ENCODE data around the gene MTMR8.

- TF ChIP-seq FOXP2 (optimal IDR thresholded peaks at IDR 0.05; ENCODE audit: borderline replicate concordance, extremely low read depth, extremely low read length, insufficient read depth) (no peak), REST (IDR thresholded peaks at IDR 0.05; ENCODE audit: insufficient read depth in 1 of 2, low read depth in 2 of 2, low read length in 2 of 2) (no peak), SIN3A (IDR thresholded peaks at IDR 0.05; ENCODE audit: borderline replicate concordance, insufficient read depth, low read length) (no peak)
Measured at GRCh38 chrX:64230123-64230970, 164.9 kb downstream of the MTMR8 start, which contains the start of gene ASB12.
